ENCODE data around the gene STRN4.

DNA sequence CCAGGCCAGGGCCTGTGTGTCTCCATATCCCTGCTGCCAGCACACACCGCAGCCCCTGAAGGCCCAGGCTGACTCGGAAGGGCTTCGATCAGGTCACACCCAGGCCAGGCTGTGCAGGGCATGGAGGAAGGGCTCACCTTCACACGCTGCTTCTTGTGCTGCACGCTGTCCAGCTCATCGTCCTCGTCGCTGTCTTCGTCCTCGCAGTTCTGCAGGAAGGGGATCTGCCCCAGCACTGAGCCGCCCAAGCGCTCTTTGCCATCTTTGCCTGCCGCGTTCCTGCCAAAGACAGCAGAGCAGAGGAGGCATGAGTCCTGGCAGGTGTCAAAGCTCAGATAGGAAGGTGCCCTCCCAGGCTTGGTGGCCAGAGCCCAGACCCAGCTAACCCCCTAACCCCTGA is 15.7 kb downstream of the STRN4 start:
- no peak for TF ChIP-seq ZNF565 (CRISPR knock-in tag; conservative IDR thresholded peaks at IDR 0.05; ENCODE audit: low read depth)
- TF ChIP-seq PATZ1 (CRISPR knock-in tag; IDR thresholded peaks at IDR 0.05; ENCODE audit: borderline replicate concordance), result no peak
- TF ChIP-seq ZFP3 (CRISPR knock-in tag; IDR thresholded peaks at IDR 0.05), result no peak
- no peak for TF ChIP-seq ZNF8 (CRISPR knock-in tag; IDR thresholded peaks at IDR 0.05)
- no peak for TF ChIP-seq TCF4 (CRISPR knock-in tag; IDR thresholded peaks at IDR 0.05; ENCODE audit: borderline replicate concordance)
- TF ChIP-seq SNAI2 (CRISPR knock-in tag; IDR thresholded peaks at IDR 0.05), result no peak
- TF ChIP-seq ARNTL (CRISPR knock-in tag; IDR thresholded peaks at IDR 0.05; ENCODE audit: borderline replicate concordance, low read depth), result no peak
- TF ChIP-seq RARB (CRISPR knock-in tag; IDR thresholded peaks at IDR 0.05), result no peak
- no peak for TF ChIP-seq CSRNP3 (CRISPR knock-in tag; IDR thresholded peaks at IDR 0.05)
- TF ChIP-seq CREB5 (CRISPR knock-in tag; IDR thresholded peaks at IDR 0.05; ENCODE audit: low read depth), result no peak
- no peak for TF ChIP-seq TOX (CRISPR knock-in tag; IDR thresholded peaks at IDR 0.05; ENCODE audit: borderline replicate concordance)
- no peak for TF ChIP-seq BACH2 (CRISPR knock-in tag; IDR thresholded peaks at IDR 0.05; ENCODE audit: borderline replicate concordance)
- TF ChIP-seq GLIS3 (CRISPR knock-in tag; IDR thresholded peaks at IDR 0.05), result no peak

Measured in SK-N-SH treated with all-trans-retinoic acid at 6 μM for 48 hours (cell line).